Left lung (tissue), 10 donors: ENCODE data around the gene ARHGAP5. TPM values are rescaled to one million over a fixed set of nuclear protein-coding genes. Genes with fewer than 3 reads are reported as not detected.
A peak's percentile ranks its signal among the peaks of the same experiment; 100 is the strongest.

Experiments used
- ATAC-seq: fragments of 200-7000 bp; cut with Tn5 transposase; one replicate; pipeline ENCODE4 v1.9.1; 2020; ENCODE audit warnings: moderate library complexity
- DNase-seq, 4 donors: peaks; one replicate each; pipeline ENCODE4 v3.0.0-alpha.2; 2013 to 2020
- H3K27ac ChIP-seq, 2 donors: fragments of 200-600 bp; sonication (generic) in 1 of 2; one replicate each; pipeline versions ENCODE4 v1.5.0 to v1.8.0; 2020 to 2021
- H3K27me3 ChIP-seq, 2 donors: fragments of 200-600 bp; sonication (generic) in 1 of 2; one replicate each; pipeline versions ENCODE4 v1.5.0 to v1.8.0; 2020 to 2021
- H3K36me3 ChIP-seq, 2 donors: fragments of 200-600 bp; sonication (generic) in 1 of 2; one replicate each; pipeline versions ENCODE4 v1.5.0 to v1.8.0; 2020 to 2021
- H3K4me1 ChIP-seq, 2 donors: fragments of 200-600 bp; one replicate each; pipeline ENCODE4 v1.8.0; 2021
- H3K4me3 ChIP-seq, 2 donors: fragments of 200-600 bp; sonication (generic) in 1 of 2; one replicate each; pipeline versions ENCODE4 v1.5.0 to v1.8.0; 2020 to 2021; ENCODE audit warnings: mild to moderate bottlenecking in 1 of 2
- H3K9me3 ChIP-seq, 2 donors: fragments of 200-600 bp; sonication (generic) in 1 of 2; one replicate each; pipeline versions ENCODE4 v1.5.0 to v1.8.0; 2020 to 2021
- CTCF ChIP-seq, 2 donors: fragments of 200-600 bp; sonication (generic) in 1 of 2; IDR thresholded peaks; one replicate each; pipeline versions ENCODE4 v1.5.0 to v1.8.0; 2021; ENCODE audit warnings: antibody characterized with exemption in 2 of 2
- intact Hi-C, 2 donors: fragments of 100-400 bp; cut with DNase I; formaldehyde crosslinking; loops; one replicate each; pipeline versions ENCODE4 v1.11.2 to v1.14.2; 2022
- polyA plus RNA-seq, 6 donors: library from polyadenylated mRNA; unstranded; fragments of 120-200 nt; gene quantifications; one replicate each; pipeline ENCODE4 v1.2.1, GENCODE V29; 2013; ENCODE audit not compliant: insufficient read length in 6 of 6
- total RNA-seq, 2 donors: library from RNA; stranded (reverse); fragmentation: NEBNext Ultra II Directional; extraction: Animal tissue kit (Norgen Biotek cat#: 25700); gene quantifications; one replicate each; pipeline ENCODE4 v1.2.1, GENCODE V29; 2021
- donor health status: DM: no; HTN: yes; CAD: no.
- donor health status: DM: no; HTN: no; CAD: no.

The ARHGAP5 gene
- total and polyA plus RNA-seq, 8 donors, result 74.4 to 103 (median 91.4) TPM

GRCh38 chr14:32078858-32079216 is 1.7 kb downstream of the ARHGAP5 start:
- no peak for TF ChIP-seq CTCF (IDR thresholded peaks at IDR 0.05)
- DNase-seq, result no peak
- H3K4me3 ChIP-seq, result peak overlapping the region; percentile 81 to 90
- H3K27me3 ChIP-seq, result no peaks in the 10 kb centered on the region
- H3K9me3 ChIP-seq, result no peaks in the 10 kb centered on the region
- intact Hi-C loops, result no loop called here
- peak overlapping the region in 1 of 2 donors; percentile 91 for H3K27ac ChIP-seq
- peaks cover 4 to 45% of the 10 kb centered on the region in 2 donors for H3K4me1 ChIP-seq
- no peaks in the 10 kb centered on the region for H3K36me3 ChIP-seq
- no peak for ATAC-seq

- Histone ChIP-seq H3K36me3 (no peaks in the 10 kb centered on the region), H3K27ac (no peak overlapping the region), H3K4me3 (peak overlapping the region; percentile 81 to 90), H3K9me3 (no peaks in the 10 kb centered on the region), H3K4me1 (peaks cover 4 to 45% of the 10 kb centered on the region in 2 donors), H3K27me3 (no peaks in the 10 kb centered on the region)
- DNase-seq, result no peak
- no peak for TF ChIP-seq CTCF (IDR thresholded peaks at IDR 0.05)
- no peak for ATAC-seq
- intact Hi-C loops, result no loop called here
These were observed 2.2 kb downstream of the ARHGAP5 start for GRCh38 chr14:32079264-32079663.

- Histone ChIP-seq H3K36me3 (no peaks in the 10 kb centered on the region), H3K4me3 (no peak overlapping the region), H3K27me3 (no peaks in the 10 kb centered on the region), H3K27ac (no peak overlapping the region), H3K9me3 (no peaks in the 10 kb centered on the region), H3K4me1 (peaks cover 4 to 42% of the 10 kb centered on the region in 2 donors)
- no peak for TF ChIP-seq CTCF (IDR thresholded peaks at IDR 0.05)
- DNase-seq (no peak), ATAC-seq (no peak)
- intact Hi-C loops, result no loop called here
These were observed 3.0 kb downstream of the ARHGAP5 start for GRCh38 chr14:32080001-32080510.

GRCh38 chr14:32081901-32082300 is 4.8 kb downstream of the ARHGAP5 start:
- DNase-seq (no peak), ATAC-seq (no peak)
- peaks cover 4 to 38% of the 10 kb centered on the region in 2 donors for H3K4me1 ChIP-seq
- no peak overlapping the region for H3K4me3 ChIP-seq
- intact Hi-C loops, result no loop called here
- no peaks in the 10 kb centered on the region for H3K27me3 ChIP-seq
- no peak overlapping the region for H3K27ac ChIP-seq
- H3K9me3 ChIP-seq, result no peaks in the 10 kb centered on the region
- no peaks in the 10 kb centered on the region for H3K36me3 ChIP-seq
- TF ChIP-seq CTCF (IDR thresholded peaks at IDR 0.05), result no peak

GRCh38 chr14:32083315-32083624 is 6.2 kb downstream of the ARHGAP5 start:
- no peak for TF ChIP-seq CTCF (IDR thresholded peaks at IDR 0.05)
- H3K4me1 ChIP-seq, result peaks cover 4 to 49% of the 10 kb centered on the region in 2 donors
- no peak overlapping the region for H3K4me3 ChIP-seq
- intact Hi-C loops, result no loop called here
- ATAC-seq (no peak), DNase-seq (no peak)
- no peaks in the 10 kb centered on the region for H3K27me3 ChIP-seq
- H3K27ac ChIP-seq, result no peak overlapping the region
- no peaks in the 10 kb centered on the region for H3K9me3 ChIP-seq
- H3K36me3 ChIP-seq, result no peaks in the 10 kb centered on the region
